ENCODE results near the gene ADNP2. TPM values are rescaled to one million over a fixed set of nuclear protein-coding genes. Genes with fewer than 3 reads are reported as not detected.
A peak's percentile ranks its signal among the peaks of the same experiment; 100 is the strongest.

The ADNP2 gene
- total and polyA plus RNA-seq, 2 experiments from 2014 or later, result 19.3 to 66.4 TPM

DNA sequence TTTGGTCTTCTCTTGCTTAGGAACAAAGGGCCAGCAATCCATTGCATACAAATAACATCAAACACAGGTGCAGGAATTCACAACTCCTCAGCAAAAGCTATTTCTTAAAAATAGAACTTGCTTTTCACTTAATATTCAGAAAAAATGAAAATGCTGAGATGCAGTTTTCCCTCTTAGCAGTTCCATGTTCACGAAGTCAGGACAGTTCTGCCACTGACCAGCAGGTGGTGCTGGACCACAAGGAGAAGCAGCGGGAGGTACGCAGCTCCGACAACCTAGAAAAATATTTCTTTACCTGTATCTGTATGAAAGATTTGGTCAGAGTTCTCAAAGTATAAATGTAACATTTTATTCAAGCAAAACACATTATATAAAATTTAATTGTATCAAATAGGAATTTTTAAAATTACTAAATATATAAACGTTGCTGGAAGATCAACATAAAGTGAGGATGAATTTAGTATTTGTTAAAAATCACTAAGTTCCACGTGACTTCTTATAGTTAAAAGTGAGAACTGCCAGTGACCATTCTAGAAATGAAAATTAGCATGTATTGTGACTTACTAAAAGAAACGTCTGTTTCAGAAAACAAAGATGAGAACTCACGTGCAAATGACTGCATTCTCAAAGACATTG lies 48.8 kb downstream of the ADNP2 start:
- Histone ChIP-seq H3K79me2 (replicated peaks; ENCODE audit: insufficient read depth) (no peaks in the 10 kb centered on the region; the same call in 1 of the 2 replicates), H3F3A (replicated peaks; ENCODE audit: low read depth) (no peaks in the 10 kb centered on the region), H3K4me1 (ENCODE audit: insufficient read depth) (no peaks in the 10 kb centered on the region; the same call in 1 of the 2 replicates), H3K27me3 (ENCODE audit: insufficient read depth) (peaks cover 10% of the 10 kb centered on the region; the same call in 1 of the 2 replicates), H4K20me1 (replicated peaks; ENCODE audit: insufficient read depth) (peaks cover 23% of the 10 kb centered on the region; the same call in 1 of the 2 replicates), H3K9me2 (ENCODE audit: insufficient read depth) (no peaks in the 10 kb centered on the region), H3K4me3 (no peak overlapping the region), H3K27ac (ENCODE audit: low read depth) (no peak overlapping the region), H2AFZ (no peak overlapping the region), H3K4me2 (no peak overlapping the region), H3K36me3 (ENCODE audit: insufficient read depth) (no peaks in the 10 kb centered on the region)
- Mint-ChIP-seq H3K9me3 (peaks cover 3% of the 10 kb centered on the region; the same call in 1 of the 3 replicates), H3K4me3 (no peak overlapping the region), H3K36me3 (ENCODE audit: low read depth) (peaks cover 16% of the 10 kb centered on the region), H3K4me1 (no peaks in the 10 kb centered on the region; the same call in 2 of the 3 replicates), H3K27ac (no peak overlapping the region), H3K27me3 (ENCODE audit: insufficient read depth, low read depth, poor library complexity) (peaks cover 10% of the 10 kb centered on the region)
- ATAC-seq (no peak), DNase-seq (ENCODE audit: low spot score) (peak; percentile 85)
- TF ChIP-seq EZH2phosphoT487 (IDR thresholded peaks at IDR 0.05; ENCODE audit: unreplicated experiment), result no peak
- TF ChIP-seq, protein P1, sequence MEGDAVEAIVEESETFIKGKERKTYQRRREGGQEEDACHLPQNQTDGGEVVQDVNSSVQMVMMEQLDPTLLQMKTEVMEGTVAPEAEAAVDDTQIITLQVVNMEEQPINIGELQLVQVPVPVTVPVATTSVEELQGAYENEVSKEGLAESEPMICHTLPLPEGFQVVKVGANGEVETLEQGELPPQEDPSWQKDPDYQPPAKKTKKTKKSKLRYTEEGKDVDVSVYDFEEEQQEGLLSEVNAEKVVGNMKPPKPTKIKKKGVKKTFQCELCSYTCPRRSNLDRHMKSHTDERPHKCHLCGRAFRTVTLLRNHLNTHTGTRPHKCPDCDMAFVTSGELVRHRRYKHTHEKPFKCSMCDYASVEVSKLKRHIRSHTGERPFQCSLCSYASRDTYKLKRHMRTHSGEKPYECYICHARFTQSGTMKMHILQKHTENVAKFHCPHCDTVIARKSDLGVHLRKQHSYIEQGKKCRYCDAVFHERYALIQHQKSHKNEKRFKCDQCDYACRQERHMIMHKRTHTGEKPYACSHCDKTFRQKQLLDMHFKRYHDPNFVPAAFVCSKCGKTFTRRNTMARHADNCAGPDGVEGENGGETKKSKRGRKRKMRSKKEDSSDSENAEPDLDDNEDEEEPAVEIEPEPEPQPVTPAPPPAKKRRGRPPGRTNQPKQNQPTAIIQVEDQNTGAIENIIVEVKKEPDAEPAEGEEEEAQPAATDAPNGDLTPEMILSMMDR (conservative IDR thresholded peaks at IDR 0.05; ENCODE audit: low read depth in 2 of 2), result peak; percentile 92 to 99
- TF ChIP-seq POLR2AphosphoS5 (IDR thresholded peaks at IDR 0.05; ENCODE audit: low read depth), result no peak
- TF ChIP-seq CREB1 (CRISPR knock-in tag; IDR thresholded peaks at IDR 0.05; ENCODE audit: low read depth), result no peak
- TF ChIP-seq, protein P2, sequence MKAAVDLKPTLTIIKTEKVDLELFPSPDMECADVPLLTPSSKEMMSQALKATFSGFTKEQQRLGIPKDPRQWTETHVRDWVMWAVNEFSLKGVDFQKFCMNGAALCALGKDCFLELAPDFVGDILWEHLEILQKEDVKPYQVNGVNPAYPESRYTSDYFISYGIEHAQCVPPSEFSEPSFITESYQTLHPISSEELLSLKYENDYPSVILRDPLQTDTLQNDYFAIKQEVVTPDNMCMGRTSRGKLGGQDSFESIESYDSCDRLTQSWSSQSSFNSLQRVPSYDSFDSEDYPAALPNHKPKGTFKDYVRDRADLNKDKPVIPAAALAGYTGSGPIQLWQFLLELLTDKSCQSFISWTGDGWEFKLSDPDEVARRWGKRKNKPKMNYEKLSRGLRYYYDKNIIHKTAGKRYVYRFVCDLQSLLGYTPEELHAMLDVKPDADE (IDR thresholded peaks at IDR 0.05), result no peak

DNA sequence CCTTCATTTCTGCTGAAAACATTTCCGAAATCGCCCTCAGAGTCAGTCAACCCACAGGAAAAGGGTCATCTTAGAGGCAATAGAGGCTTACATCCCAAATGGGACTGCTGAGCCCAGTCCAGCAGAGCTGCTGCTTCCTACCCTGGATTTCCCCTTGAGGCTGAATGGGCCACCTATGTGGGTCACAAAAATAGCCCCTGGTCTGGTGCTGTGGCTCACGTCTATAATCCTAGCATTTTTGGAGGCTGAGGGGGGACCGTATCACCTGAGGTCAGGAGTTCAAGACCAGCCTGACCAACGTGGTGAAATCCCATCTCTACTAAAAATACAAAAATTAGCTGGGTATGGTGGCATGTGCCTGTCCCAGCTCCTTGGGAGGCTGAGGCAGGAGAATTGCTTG lies 49.3 kb downstream of the ADNP2 start:
- Mint-ChIP-seq H3K27me3 (ENCODE audit: insufficient read depth, low read depth, poor library complexity) (peaks cover 9% of the 10 kb centered on the region), H3K27ac (no peak overlapping the region), H3K36me3 (ENCODE audit: low read depth) (peaks cover 21% of the 10 kb centered on the region), H3K4me1 (no peaks in the 10 kb centered on the region; the same call in 2 of the 3 replicates), H3K9me3 (peaks cover 3% of the 10 kb centered on the region; the same call in 1 of the 3 replicates), H3K4me3 (no peak overlapping the region)
- peaks cover 10% of the 10 kb centered on the region; the same call in 1 of the 2 replicates for H3K27me3 ChIP-seq (ENCODE audit: insufficient read depth)
- peaks cover 23% of the 10 kb centered on the region; the same call in 1 of the 2 replicates for H4K20me1 ChIP-seq (replicated peaks; ENCODE audit: insufficient read depth)
- H3K36me3 ChIP-seq (ENCODE audit: insufficient read depth), result no peaks in the 10 kb centered on the region
- no peaks in the 10 kb centered on the region; the same call in 1 of the 2 replicates for H3K79me2 ChIP-seq (replicated peaks; ENCODE audit: insufficient read depth)
- no peaks in the 10 kb centered on the region for H3F3A ChIP-seq (replicated peaks; ENCODE audit: low read depth)
- no peaks in the 10 kb centered on the region; the same call in 1 of the 2 replicates for H3K4me1 ChIP-seq (ENCODE audit: insufficient read depth)
- H3K9me2 ChIP-seq (ENCODE audit: insufficient read depth), result no peaks in the 10 kb centered on the region
- no peak for ATAC-seq
- no peak overlapping the region for H2AFZ ChIP-seq
- H3K4me3 ChIP-seq, result no peak overlapping the region
- H3K4me2 ChIP-seq, result no peak overlapping the region
- TF ChIP-seq, protein P3, sequence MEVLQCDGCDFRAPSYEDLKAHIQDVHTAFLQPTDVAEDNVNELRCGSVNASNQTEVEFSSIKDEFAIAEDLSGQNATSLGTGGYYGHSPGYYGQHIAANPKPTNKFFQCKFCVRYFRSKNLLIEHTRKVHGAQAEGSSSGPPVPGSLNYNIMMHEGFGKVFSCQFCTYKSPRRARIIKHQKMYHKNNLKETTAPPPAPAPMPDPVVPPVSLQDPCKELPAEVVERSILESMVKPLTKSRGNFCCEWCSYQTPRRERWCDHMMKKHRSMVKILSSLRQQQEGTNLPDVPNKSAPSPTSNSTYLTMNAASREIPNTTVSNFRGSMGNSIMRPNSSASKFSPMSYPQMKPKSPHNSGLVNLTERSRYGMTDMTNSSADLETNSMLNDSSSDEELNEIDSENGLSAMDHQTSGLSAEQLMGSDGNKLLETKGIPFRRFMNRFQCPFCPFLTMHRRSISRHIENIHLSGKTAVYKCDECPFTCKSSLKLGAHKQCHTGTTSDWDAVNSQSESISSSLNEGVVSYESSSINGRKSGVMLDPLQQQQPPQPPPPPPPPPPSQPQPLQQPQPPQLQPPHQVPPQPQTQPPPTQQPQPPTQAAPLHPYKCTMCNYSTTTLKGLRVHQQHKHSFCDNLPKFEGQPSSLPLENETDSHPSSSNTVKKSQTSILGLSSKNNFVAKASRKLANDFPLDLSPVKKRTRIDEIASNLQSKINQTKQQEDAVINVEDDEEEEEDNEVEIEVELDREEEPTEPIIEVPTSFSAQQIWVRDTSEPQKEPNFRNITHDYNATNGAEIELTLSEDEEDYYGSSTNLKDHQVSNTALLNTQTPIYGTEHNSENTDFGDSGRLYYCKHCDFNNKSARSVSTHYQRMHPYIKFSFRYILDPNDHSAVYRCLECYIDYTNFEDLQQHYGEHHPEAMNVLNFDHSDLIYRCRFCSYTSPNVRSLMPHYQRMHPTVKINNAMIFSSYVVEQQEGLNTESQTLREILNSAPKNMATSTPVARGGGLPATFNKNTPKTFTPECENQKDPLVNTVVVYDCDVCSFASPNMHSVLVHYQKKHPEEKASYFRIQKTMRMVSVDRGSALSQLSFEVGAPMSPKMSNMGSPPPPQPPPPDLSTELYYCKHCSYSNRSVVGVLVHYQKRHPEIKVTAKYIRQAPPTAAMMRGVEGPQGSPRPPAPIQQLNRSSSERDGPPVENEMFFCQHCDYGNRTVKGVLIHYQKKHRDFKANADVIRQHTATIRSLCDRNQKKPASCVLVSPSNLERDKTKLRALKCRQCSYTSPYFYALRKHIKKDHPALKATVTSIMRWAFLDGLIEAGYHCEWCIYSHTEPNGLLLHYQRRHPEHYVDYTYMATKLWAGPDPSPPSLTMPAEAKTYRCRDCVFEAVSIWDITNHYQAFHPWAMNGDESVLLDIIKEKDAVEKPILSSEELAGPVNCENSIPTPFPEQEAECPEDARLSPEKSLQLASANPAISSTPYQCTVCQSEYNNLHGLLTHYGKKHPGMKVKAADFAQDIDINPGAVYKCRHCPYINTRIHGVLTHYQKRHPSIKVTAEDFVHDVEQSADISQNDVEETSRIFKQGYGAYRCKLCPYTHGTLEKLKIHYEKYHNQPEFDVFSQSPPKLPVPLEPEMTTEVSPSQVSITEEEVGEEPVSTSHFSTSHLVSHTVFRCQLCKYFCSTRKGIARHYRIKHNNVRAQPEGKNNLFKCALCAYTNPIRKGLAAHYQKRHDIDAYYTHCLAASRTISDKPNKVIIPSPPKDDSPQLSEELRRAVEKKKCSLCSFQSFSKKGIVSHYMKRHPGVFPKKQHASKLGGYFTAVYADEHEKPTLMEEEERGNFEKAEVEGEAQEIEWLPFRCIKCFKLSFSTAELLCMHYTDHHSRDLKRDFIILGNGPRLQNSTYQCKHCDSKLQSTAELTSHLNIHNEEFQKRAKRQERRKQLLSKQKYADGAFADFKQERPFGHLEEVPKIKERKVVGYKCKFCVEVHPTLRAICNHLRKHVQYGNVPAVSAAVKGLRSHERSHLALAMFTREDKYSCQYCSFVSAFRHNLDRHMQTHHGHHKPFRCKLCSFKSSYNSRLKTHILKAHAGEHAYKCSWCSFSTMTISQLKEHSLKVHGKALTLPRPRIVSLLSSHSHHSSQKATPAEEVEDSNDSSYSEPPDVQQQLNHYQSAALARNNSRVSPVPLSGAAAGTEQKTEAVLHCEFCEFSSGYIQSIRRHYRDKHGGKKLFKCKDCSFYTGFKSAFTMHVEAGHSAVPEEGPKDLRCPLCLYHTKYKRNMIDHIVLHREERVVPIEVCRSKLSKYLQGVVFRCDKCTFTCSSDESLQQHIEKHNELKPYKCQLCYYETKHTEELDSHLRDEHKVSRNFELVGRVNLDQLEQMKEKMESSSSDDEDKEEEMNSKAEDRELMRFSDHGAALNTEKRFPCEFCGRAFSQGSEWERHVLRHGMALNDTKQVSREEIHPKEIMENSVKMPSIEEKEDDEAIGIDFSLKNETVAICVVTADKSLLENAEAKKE (CRISPR knock-in tag; IDR thresholded peaks at IDR 0.05), result no peak
- TF ChIP-seq ZNF114 (CRISPR knock-in tag; IDR thresholded peaks at IDR 0.05), result no peak
- TF ChIP-seq, protein P2 (IDR thresholded peaks at IDR 0.05), result no peak
- no peak for TF ChIP-seq EZH2 (IDR thresholded peaks at IDR 0.05; ENCODE audit: low read depth, unreplicated experiment)
- TF ChIP-seq EZH2phosphoT487 (IDR thresholded peaks at IDR 0.05; ENCODE audit: unreplicated experiment), result no peak
- no peak for DNase-seq (ENCODE audit: low spot score)
- no peak overlapping the region for H3K27ac ChIP-seq (ENCODE audit: low read depth)

Data from GM23338 (cell line).